GM18526 (cell line): Measurements from ENCODE around the gene RBM3.

Experiments used
- POLR2A ChIP-seq: IDR thresholded peaks from 3 replicates; pipeline ENCODE4 v1.6.1; 2011; ENCODE audit not compliant: insufficient read length; ENCODE audit errors: extremely low read depth

RBM3 gene

GRCh38 chrX:48569958-48570357 is 4.3 kb upstream of the RBM3 start:
- no peak for TF ChIP-seq POLR2A

- no peak for TF ChIP-seq POLR2A
Measured at GRCh38 chrX:48573690-48574269, 504 bp upstream of the RBM3 start.

GRCh38 chrX:48575642-48576041 is 1.4 kb downstream of the RBM3 start:
- no peak for TF ChIP-seq POLR2A

GRCh38 chrX:48576108-48576507 is 1.8 kb downstream of the RBM3 start:
- TF ChIP-seq POLR2A: no peak

- no peak for TF ChIP-seq POLR2A
Measured at GRCh38 chrX:48578661-48579128, 4.4 kb downstream of the RBM3 start.

GRCh38 chrX:48579259-48579658 is 5.0 kb downstream of the RBM3 start:
- TF ChIP-seq POLR2A: peak; percentile 35

- no peak for TF ChIP-seq POLR2A
Measured at GRCh38 chrX:48580662-48581061, 6.4 kb downstream of the RBM3 start.

- TF ChIP-seq POLR2A: no peak
Measured at GRCh38 chrX:48584698-48585097, 10.4 kb downstream of the RBM3 start.

GRCh38 chrX:48589482-48590162 is 15.3 kb downstream of the RBM3 start:
- TF ChIP-seq POLR2A: no peak

- no peak for TF ChIP-seq POLR2A
Measured at GRCh38 chrX:48590203-48591103, 16.2 kb downstream of the RBM3 start.

GRCh38 chrX:48591255-48591791 is 17.0 kb downstream of the RBM3 start:
- no peak for TF ChIP-seq POLR2A

- TF ChIP-seq POLR2A: no peak
Measured at GRCh38 chrX:48592971-48593370, 18.7 kb downstream of the RBM3 start.

- TF ChIP-seq POLR2A: no peak
Measured at GRCh38 chrX:48595929-48596328, 21.6 kb downstream of the RBM3 start.

GRCh38 chrX:48597353-48598264 is 23.3 kb downstream of the RBM3 start, which contains the start of gene WDR13:
WDR13 (plus strand) TSS chrX:48597492; CDS start chrX:48597997, 505 bp downstream.
- peak; percentile 56 for TF ChIP-seq POLR2A

GRCh38 chrX:48598614-48599013 is 24.3 kb downstream of the RBM3 start:
- TF ChIP-seq POLR2A: no peak

GRCh38 chrX:48599341-48599740 is 25.1 kb downstream of the RBM3 start:
- no peak for TF ChIP-seq POLR2A
